RWPE1 (cell line): Measurements from ENCODE around the gene STK32A.

Experiments
- CTCF ChIA-PET: fragments of 350-600 bp; sonication (Branson Sonifier 250); formaldehyde crosslinking; extraction: SDS; loops from one replicate; lab custom pipeline; 2021; lab: Yijun Ruan, JAX
- POLR2A ChIA-PET: fragments of 400-600 bp; formaldehyde crosslinking; extraction: SDS; loops from one replicate; lab custom pipeline; 2020; ENCODE audit warnings: antibody characterized with exemption; ENCODE audit not compliant: low non-redundant PET; lab: Yijun Ruan, JAX
- DNase-seq: peaks from one replicate; pipeline ENCODE4 v3.0.0; 2012; ENCODE audit warnings: low spot score
- H3K27ac ChIP-seq: fragments of 450-650 bp; 2 replicates; pipeline ENCODE4 v1.5.1; 2017
- TF ChIP-seq, protein P1 (sequence below): fragments of 450-650 bp; conservative IDR thresholded peaks from 2 replicates; pipeline ENCODE4 v1.5.1; 2017; ENCODE audit warnings: low read depth, mild to moderate bottlenecking

The STK32A gene

DNA sequence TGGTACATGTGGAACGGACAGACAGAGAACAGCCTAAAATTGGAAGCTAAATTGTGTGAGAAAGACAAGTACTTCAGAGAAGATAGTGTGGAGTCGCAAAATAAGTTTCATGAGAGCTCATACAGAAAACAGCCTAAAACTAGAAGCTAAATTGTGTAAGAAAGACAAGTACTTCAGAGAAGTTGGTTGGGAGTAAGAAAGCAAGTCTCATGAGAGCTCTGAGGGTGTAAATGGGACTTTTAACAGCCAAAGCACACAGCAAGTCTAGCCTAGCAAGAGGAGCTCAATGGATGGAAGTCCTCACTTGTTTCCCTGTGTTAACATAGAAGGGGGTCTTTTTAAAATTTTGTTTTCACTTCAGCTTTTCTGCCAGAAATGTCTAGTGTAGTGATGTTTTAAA, 93.1 kb downstream of the STK32A start:
- POLR2A ChIA-PET: no interaction called here
- DNase-seq: no peak
- CTCF ChIA-PET: no interaction called here
- no peak overlapping the region for H3K27ac ChIP-seq
- TF ChIP-seq, protein P1, sequence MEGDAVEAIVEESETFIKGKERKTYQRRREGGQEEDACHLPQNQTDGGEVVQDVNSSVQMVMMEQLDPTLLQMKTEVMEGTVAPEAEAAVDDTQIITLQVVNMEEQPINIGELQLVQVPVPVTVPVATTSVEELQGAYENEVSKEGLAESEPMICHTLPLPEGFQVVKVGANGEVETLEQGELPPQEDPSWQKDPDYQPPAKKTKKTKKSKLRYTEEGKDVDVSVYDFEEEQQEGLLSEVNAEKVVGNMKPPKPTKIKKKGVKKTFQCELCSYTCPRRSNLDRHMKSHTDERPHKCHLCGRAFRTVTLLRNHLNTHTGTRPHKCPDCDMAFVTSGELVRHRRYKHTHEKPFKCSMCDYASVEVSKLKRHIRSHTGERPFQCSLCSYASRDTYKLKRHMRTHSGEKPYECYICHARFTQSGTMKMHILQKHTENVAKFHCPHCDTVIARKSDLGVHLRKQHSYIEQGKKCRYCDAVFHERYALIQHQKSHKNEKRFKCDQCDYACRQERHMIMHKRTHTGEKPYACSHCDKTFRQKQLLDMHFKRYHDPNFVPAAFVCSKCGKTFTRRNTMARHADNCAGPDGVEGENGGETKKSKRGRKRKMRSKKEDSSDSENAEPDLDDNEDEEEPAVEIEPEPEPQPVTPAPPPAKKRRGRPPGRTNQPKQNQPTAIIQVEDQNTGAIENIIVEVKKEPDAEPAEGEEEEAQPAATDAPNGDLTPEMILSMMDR: no peak

DNA sequence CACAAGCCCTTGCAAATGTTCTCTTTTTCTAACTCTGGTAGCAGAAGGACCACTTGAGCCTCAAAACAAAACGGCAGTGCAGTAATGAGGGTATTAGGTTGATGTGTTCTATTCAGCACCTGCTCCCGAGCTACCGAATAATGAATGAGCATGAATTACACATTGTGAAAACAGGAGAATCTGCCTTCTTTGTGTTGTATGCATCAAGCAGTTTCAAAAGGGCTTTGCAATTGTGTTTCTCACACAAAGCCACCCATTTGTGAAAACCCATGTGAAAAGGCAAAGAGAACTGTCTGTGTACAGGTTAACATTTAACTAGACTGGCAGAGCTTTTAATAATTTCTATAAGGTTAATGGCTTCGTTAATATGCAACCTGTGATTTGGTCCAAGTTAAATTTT, 97.8 kb downstream of the STK32A start:
- ChIA-PET POLR2A (no interaction called here), CTCF (no interaction called here)
- H3K27ac ChIP-seq: no peak overlapping the region
- TF ChIP-seq, protein P1: no peak
- DNase-seq: no peak

DNA sequence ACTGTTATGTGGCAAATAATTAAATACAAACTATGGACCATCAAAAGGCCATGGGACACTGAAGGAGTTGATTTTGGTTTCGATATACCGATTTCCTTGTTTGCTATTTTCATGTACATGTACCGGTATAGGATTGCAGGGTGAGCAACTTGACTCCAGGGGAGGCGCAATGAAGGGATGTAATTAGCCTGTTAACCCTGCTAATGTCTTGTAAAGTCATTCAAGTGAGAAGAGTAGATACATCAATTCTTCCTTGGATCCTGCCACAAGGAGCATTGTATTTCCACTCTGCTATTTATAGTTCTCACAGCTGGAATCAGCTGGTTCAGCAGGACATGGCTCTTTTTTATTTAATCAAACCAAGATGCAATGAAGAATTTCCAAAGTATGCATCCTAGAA, 102.0 kb downstream of the STK32A start:
- DNase-seq: no peak
- ChIA-PET CTCF (no interaction called here), POLR2A (no interaction called here)
- TF ChIP-seq, protein P1: no peak
- no peak overlapping the region for H3K27ac ChIP-seq

DNA sequence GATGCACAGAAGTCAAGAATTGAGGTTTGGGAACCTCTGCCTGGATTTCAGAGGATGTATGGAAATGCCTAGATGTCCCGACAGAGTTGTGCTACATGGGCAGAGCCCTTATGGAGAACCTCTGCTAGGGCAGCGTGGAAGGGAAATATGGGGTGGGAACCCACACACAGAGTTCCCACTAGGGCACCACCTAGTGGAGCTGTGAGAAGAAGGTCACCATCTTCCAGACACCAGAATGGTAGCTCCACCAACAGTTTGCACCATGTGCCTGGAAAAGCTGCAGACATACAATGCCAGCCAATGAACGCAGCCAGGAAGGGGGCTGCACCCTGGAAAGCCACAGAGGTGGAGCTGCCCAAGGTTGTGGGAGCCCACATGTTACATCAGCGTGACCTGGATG, 104.5 kb downstream of the STK32A start:
- ChIA-PET CTCF (no interaction called here), POLR2A (no interaction called here)
- TF ChIP-seq, protein P1: no peak
- H3K27ac ChIP-seq: no peak overlapping the region
- no peak for DNase-seq

DNA sequence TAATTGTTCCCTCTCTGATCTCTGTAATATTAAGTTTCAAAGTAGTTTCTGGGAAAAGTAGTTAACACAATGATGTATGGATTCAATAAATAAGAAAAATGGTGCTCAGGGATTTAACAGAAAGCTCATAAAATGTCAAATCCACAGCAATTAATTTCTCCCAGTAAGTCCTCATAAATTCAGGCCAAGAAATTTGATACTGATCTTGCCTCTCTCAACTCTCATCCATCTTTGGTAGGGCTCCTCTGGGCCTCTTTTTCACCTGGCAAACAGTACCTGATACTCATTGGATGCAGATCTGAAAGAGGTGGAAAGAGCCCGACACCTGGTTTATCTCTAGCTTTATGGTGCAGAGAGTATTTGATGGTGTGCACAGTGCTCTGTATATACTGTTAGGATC, 106.1 kb downstream of the STK32A start:
- ChIA-PET CTCF (interaction anchor here (0.8 kb wide), 1 partner anchor 76 kb away, joined by 3 read pairs; no protein-coding TSS in a partner anchor), POLR2A (no interaction called here)
- TF ChIP-seq, protein P1: no peak
- H3K27ac ChIP-seq: no peak overlapping the region
- DNase-seq: no peak

DNA sequence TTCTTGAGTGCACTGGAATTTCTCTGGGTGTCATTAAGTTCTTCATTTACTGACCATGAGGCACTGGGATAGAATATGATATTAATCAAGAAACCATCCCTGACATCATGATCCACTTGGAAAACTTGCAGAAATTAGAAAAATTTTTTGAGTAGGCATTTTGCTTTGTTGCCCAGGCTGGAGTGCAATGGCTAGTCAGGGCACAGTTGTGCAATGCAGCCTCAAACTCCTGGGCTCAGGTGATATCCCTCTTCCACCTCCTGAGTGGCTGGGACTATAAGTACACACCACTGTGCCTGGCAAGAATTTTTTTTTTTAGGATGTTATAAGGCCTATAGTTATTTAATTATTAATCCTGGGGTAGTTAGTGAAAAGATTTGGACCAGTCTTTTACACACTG, 106.5 kb downstream of the STK32A start:
- POLR2A ChIA-PET: no interaction called here
- CTCF ChIA-PET: no interaction called here
- no peak for DNase-seq
- TF ChIP-seq, protein P1: no peak
- H3K27ac ChIP-seq: no peak overlapping the region

DNA sequence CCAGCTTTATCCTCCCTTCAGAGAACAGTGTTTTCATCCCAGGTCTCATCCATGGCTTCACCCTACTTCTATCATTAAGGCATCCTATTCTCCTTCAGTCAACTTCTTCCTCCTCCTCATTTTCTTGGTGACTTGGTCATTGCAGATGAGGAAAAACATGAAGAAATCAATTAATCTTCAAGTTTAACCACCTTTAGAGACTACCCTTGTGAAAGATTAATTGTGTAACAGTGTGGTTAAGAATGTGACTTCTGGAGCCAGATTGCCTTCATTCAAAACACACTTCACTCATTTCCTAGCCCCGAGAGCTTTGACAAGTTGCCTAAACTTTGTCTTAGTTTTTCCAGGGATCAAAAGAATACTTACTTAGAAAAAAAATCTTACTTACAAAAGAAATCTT, 110.0 kb downstream of the STK32A start:
- no peak overlapping the region for H3K27ac ChIP-seq
- no peak for DNase-seq
- TF ChIP-seq, protein P1: no peak
- ChIA-PET CTCF (interaction anchor here (0.5 kb wide), 1 partner anchor 782 kb away, joined by 4 read pairs; no protein-coding TSS in a partner anchor), POLR2A (no interaction called here)
